KOPT-K1 (cell line): ENCODE results near the gene ATAD3A.
"Not testable (repeated sequence)": the region's sequence is repeated elsewhere in the genome, so short reads cannot be mapped to it uniquely, and the experiment has no call there.

Experiments used
- H3K27ac ChIP-seq: fragments of 200-600 bp; sonication (generic); 2 replicates; pipeline ENCODE4 v1.5.1; 2016; ENCODE audit warnings: antibody characterized with exemption, mild to moderate bottlenecking, low read depth, low read length; ENCODE audit not compliant: poor library complexity, severe bottlenecking
- H3K36me3 ChIP-seq: fragments of 200-600 bp; sonication (generic); 2 replicates; pipeline ENCODE4 v1.5.1; 2017; ENCODE audit warnings: antibody characterized with exemption, mild to moderate bottlenecking, low read length, moderate library complexity; ENCODE audit not compliant: insufficient read depth
- H3K9me3 ChIP-seq: fragments of 200-600 bp; sonication (generic); 2 replicates; pipeline ENCODE4 v1.5.1; 2017; ENCODE audit warnings: antibody characterized with exemption, low read length, mild to moderate bottlenecking; ENCODE audit not compliant: insufficient read depth, poor library complexity, severe bottlenecking

The ATAD3A gene

DNA sequence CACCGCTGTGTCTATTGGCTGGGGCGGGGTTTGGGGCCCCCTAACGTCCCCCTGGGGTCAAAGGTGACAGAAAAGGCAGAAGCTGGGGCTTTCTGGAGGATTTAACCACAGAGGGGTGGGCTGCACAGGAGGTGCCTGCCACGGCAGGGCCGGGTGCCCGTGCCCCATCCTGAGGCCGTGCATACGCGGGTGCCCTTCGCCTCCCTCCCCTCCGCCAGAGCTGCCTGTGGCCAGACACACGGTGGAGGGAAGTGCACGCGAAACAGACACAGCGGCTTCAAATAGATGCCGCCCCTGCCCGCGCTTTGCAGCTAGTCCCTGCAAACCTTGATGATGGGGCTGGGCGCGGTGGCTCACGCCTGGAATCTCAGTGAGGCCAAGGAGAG lies 2.5 kb upstream of the ATAD3A start:
- H3K9me3 ChIP-seq, H3K27ac ChIP-seq, H3K36me3 ChIP-seq: not testable (repeated sequence)

DNA sequence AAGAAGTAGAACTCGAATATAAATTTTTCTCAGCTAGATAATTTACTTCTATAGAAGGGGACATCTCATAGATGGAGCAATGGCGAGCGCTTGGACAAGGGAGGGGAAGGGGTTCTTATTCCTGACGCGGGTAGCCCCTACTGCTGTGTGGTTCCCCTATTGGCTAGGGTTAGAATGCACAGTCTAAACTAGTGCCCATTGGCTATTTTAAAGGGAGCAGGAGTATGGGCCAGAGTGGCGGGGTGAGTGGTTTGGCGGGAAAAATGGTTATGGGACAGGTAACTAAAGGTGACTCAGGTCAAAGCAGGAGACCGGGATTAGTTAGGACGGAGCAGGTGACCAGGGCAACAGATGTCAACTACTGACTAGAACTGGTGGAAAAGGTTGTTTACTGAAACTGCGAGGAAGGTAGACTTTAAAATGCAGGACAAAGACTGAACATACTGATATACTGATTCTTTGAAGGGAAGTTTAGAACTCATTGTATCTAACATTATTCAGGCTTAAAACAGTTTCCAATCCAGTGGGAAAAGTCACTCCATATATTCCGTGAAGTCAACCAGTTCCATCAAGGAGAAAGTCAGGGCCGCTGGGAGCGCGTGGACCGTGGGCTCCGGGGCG lies 940 bp upstream of the ATAD3A start:
- no peaks in the 10 kb centered on the region for H3K9me3 ChIP-seq
- H3K27ac ChIP-seq = peak overlapping the region; percentile 85

DNA sequence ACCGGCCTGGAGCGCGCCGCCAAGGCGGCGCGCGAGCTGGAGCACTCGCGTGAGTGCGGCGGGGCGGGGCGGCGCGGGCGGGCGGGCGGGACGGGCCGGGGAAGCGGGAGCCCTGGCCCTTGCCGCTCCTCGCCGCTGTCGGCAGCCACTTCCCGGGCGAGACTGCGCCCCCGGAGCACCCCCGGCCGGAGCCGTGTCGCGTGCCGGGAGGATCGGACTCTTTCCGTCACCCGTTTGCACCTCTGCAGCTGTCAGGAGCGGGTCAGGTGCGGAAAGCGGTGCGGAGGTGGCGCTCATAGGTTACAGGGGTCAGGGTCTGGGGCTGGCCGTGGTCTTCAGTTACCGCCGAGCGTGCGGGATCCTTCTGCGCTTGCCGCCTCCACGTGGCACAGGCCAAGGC lies 463 bp downstream of the ATAD3A start:
- H3K36me3 ChIP-seq, H3K9me3 ChIP-seq: not testable (repeated sequence)
- peak overlapping the region; percentile 36 for H3K27ac ChIP-seq

More for the DNA sequence above, 940 bp upstream of the ATAD3A start:
- peaks cover 9% of the 10 kb centered on the region; the same call in 1 of the 2 replicates for H3K36me3 ChIP-seq

DNA sequence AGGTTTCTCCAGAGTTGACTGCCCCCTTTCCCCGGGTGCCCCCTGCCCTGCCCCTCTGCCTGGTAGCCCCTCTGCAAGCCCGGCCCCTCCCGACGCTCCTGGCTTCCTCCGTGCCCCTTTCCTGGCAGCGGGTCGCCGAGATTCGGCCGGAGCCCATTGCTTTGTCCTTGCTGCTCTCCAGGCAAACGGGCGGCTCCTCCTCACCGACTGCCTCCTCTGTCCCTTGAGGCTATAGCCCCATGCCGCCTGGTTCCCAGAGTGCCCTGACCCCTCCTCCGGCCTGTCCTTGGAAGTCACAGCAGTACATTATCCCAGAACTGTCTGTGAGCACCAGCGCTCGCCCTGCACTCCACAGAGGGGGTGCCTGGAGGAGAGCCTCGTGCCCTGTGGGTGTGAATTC lies 1.7 kb downstream of the ATAD3A start:
- H3K27ac ChIP-seq = not testable (repeated sequence)
- peaks cover 20% of the 10 kb centered on the region; the same call in 1 of the 2 replicates for H3K36me3 ChIP-seq

DNA sequence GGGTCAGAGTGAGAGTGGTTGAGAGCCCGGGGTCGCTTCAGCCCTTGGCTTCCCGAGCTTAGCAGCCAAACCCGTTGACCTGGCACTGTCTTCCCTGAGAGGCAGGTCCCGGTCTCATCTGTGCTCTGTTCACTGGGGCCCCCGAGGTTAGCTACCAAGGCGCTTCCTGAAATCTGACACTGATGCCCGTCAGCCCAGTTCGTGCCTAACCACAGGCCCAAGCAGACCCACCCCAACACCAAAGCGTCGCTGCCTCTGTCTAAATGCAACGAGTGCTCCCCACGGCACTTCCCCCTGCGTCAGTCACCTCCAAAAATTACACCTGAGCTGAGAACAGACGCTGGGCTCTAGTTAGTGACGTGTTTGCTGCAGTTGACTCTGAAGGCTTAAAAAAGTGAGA lies 2.4 kb downstream of the ATAD3A start:
- not testable (repeated sequence) for H3K27ac ChIP-seq, H3K9me3 ChIP-seq
- H3K36me3 ChIP-seq = peaks cover 22% of the 10 kb centered on the region; the same call in 1 of the 2 replicates

More for the DNA sequence above, 1.7 kb downstream of the ATAD3A start:
- H3K9me3 ChIP-seq = not testable (repeated sequence)

DNA sequence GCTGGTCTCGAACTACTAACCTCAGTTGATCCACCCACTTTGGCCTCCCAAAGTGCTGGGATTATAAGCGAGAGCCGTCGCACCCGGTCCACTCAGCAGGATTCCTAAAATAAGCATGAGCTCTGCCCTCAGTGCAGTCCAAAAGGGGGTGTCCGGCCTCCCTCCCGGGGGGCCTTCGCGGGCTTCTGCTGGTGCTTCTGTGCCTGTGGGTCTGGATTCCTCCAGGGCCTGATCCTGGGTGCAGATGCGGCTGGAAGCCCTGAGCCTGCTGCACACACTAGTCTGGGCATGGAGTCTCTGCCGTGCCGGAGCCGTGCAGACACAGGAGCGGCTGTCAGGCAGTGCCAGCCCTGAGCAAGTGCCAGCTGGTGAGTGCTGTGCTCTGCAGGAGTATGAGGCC lies 5.0 kb downstream of the ATAD3A start:
- not testable (repeated sequence) for H3K9me3 ChIP-seq
- H3K36me3 ChIP-seq = peaks cover 43% of the 10 kb centered on the region

DNA sequence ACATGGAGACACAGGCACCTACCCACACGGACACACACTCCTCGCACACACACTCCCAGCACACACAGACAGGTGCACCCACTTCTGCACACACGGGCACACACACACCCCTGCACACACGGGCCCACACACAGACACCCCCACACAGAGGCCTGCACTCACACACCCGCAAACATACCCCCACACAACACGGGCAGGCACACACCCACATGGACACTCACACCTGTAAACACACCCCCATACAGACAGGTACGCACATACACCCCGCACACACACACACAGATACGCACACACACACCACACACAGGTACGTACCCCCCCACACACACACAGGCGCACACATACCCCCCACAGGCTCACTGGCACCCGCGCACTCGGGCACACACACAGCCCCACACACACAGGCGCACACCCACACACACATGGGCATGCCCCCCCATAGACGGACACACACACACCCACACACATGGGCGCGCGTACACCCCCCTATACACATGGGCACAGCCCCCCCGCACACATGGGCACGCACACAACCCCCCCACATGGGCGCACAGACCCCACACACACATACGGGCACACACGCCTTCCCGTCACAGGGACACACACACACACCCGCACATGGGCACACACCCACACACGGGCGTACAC lies 6.1 kb downstream of the ATAD3A start:
- Histone ChIP-seq H3K9me3 (no peaks in the 10 kb centered on the region), H3K27ac (no peak overlapping the region), H3K36me3 (peaks cover 48% of the 10 kb centered on the region)

More for the DNA sequence above, 5.0 kb downstream of the ATAD3A start:
- not testable (repeated sequence) for H3K27ac ChIP-seq

DNA sequence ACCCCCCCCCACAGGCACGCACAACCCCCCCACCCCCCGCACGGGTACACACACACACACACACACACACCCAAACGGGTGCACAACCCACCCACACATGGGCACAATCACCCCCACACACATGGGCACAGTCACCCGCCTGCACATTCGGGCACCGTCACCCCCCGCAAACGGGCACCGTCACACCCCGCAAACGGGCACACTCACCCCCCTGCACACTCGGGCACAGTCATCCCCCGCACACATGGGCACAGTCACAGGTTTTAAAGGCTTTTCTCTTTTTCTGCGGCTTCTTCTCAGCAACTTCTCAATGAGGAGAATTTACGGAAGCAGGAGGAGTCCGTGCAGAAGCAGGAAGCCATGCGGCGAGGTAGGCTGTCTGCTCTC lies 6.7 kb downstream of the ATAD3A start:
- not testable (repeated sequence) for H3K9me3 ChIP-seq, H3K27ac ChIP-seq
- H3K36me3 ChIP-seq = peaks cover 48% of the 10 kb centered on the region

DNA sequence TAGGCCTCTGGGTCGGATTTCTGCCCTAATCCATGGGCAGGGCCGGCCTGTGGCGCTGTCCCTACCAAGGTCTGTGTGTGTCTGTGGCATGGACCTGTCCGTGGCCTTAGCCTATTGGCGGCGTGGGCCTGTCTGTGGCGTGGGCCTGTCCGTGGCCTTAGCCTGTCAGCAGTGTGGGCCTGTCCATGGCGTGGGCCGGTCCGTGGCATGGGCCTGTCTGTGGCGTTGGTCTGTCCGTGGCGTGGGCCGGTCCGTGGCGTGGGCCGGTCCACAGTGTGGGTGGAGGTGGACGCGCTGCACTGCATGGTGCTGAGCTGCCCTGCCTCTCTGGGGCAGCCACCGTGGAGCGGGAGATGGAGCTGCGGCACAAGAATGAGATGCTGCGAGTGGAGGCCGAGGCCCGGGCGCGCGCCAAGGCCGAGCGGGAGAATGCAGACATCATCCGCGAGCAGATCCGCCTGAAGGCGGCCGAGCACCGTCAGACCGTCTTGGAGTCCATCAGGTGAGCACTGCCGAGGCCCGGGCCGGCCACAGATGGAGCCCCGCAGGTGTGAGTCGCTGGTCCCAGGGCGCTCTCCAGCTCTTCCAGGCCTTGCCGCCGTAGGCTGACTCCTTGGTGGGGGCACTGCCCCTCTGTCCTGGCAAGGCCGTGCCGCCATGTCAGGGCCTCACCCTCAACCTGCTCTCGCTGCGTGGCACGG lies 8.0 kb downstream of the ATAD3A start:
- H3K27ac ChIP-seq, H3K9me3 ChIP-seq: not testable (repeated sequence)
- H3K36me3 ChIP-seq = peaks cover 46% of the 10 kb centered on the region

DNA sequence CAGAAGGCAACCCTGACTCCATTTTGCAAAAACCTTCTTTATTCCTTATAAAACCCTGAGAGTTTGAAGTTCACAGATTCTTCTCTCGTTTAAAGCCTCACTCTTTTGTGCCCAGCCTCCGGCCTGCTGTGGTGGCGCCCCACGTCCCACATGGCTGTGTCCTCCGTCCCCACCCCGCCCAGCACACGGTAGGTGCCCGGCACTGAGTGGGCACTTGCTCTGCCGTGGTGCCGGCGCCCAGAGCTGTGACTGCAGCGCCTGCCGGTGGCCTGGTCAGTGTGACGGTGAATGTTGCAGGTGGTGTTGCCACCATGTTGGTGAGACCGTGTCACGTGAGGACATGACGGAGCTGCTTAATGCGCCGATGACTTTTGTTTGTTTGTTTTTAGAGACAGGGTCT lies 9.4 kb downstream of the ATAD3A start:
- Histone ChIP-seq H3K36me3 (peaks cover 48% of the 10 kb centered on the region), H3K9me3 (no peaks in the 10 kb centered on the region), H3K27ac (no peak overlapping the region)

DNA sequence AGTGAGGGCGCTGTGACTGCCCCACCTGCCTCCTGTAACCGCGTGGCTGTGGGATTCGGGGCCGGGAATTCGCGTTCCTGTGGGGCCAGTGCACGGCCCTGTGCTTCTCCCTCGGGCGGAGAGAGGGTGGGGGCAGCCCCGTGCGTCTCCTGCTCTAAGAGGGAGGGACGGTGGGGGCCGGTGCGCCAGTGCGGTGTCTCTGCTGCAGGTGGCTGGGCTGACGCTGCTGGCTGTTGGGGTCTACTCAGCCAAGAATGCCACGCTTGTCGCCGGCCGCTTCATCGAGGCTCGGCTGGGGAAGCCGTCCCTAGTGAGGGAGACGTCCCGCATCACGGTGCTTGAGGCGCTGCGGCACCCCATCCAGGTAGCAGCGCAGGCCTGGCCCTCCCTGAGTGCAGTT lies 10.6 kb downstream of the ATAD3A start:
- H3K27ac ChIP-seq, H3K9me3 ChIP-seq: not testable (repeated sequence)
- peaks cover 54% of the 10 kb centered on the region for H3K36me3 ChIP-seq

DNA sequence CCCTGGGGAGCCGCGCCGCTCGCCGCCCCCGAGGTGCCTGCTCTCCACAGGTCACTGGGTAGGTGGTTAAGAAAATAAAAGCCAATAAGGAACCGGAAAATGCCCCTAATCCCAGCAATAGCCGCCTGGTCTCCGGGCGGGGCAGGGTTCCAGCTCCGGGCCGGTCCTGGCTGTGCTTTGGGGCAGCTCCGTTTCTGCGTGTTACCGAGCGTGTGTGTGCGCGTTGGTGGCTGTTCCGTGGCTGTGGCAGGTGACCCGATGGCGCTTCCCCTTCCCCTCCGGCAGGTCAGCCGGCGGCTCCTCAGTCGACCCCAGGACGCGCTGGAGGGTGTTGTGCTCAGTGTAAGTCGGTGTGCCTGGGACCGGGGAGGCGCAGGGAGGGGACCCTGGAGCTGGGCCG lies 11.3 kb downstream of the ATAD3A start:
- not testable (repeated sequence) for H3K27ac ChIP-seq, H3K9me3 ChIP-seq
- H3K36me3 ChIP-seq = peaks cover 55% of the 10 kb centered on the region

DNA sequence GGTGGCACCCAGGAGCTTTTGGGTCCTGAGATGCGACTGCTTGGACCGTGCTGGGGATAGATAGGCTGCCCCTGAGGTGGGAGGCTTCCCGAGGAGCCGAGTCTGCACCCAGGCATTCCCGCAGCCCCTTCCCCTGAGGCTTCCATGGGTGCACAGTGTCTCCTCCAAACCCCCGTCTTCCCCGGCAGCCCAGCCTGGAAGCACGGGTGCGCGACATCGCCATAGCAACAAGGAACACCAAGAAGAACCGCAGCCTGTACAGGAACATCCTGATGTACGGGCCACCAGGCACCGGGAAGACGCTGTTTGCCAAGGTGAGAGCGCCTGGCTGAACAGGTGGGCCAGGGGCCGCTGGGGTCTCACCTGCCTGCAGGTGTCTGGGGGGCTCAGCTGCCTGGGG lies 11.7 kb downstream of the ATAD3A start:
- H3K36me3 ChIP-seq = peaks cover 55% of the 10 kb centered on the region
- not testable (repeated sequence) for H3K27ac ChIP-seq, H3K9me3 ChIP-seq

DNA sequence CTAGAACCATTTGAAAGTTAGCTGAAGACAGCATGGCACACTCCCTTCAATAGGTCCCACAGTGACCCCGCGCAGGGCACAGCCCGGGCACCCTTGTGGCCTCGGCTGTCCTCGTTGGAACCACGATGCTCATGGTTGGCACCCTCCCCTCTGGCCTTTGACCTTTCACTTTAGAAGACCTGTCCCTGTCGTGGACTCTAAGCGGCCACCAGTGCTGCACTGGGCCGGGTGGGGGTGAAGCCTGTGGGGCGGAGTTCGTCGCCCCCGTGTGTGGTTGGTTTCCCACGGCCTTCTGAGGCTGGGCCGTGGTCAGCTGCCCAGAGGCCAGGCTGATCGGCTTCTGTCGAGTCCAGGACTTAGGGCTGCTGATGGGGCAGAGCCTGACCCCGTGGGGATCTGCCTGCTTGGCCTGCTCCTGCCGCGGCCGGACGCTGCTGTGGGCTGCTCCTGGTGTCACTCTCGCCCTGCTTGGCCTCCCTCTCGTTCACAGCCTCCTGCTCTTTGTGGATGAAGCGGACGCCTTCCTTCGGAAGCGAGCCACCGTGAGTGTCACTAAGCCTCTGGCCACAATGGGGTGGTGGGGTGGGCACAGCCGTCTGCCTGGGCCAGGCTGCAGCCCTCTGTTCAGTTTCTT lies 12.9 kb downstream of the ATAD3A start:
- H3K9me3 ChIP-seq, H3K27ac ChIP-seq: not testable (repeated sequence)
- H3K36me3 ChIP-seq = peaks cover 65% of the 10 kb centered on the region

DNA sequence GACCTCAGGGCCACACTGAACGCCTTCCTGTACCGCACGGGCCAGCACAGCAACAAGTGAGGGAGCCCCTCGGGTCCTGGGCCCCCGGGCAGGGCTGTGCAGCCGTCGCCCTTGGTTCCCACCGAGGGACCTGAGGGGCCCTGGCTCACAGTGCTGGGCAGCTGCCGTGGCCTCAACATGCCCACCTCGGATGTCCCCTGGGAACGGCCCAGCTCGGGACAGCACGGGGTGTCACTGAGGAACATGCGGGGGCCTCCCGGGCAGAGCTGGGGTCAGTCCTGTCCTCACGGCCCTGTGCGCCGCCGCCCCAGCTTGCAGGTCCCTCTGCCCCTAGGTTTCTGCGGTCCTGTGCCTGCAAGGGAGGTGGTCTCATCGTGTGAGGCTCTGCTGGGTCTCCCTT lies 14.5 kb downstream of the ATAD3A start:
- peaks cover 60% of the 10 kb centered on the region for H3K36me3 ChIP-seq
- not testable (repeated sequence) for H3K27ac ChIP-seq
- H3K9me3 ChIP-seq = peaks cover 16% of the 10 kb centered on the region
